NCI-H1092 treated with DMSO at 0.1 percent for 48 hours (cell line): ENCODE data around the gene PIWIL4.

Experiments
- DNase-seq: peaks from one replicate; lab custom pipeline; 2025; lab: John Stamatoyannopoulos, UW

PIWIL4 gene

DNA sequence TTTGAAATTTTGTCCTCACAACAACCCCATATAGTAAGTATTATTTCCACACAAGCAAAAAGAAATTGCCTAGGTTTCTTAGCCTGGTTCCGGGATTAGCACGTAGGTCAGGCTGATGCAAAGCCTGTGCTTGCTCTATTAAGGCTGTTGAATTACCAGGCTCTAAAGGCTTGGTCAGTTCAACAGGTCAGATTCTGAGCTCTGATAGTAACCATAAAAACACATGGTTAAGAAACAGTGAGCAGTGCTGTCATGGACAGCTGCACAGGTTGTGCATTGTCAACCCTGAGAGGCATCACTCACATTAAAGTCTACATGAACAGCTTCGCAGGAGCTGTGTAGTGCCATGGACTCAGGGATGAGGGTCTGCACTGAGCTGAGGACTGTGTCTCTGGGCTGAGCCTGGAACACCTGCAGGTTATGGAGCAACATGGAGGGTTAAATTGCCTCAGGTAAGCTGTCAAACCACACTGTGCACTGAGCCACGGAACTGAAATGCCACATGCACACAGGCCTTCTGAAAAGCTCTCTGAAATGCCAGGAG, 98.0 kb downstream of the PIWIL4 start:
- DNase-seq = no peak

DNA sequence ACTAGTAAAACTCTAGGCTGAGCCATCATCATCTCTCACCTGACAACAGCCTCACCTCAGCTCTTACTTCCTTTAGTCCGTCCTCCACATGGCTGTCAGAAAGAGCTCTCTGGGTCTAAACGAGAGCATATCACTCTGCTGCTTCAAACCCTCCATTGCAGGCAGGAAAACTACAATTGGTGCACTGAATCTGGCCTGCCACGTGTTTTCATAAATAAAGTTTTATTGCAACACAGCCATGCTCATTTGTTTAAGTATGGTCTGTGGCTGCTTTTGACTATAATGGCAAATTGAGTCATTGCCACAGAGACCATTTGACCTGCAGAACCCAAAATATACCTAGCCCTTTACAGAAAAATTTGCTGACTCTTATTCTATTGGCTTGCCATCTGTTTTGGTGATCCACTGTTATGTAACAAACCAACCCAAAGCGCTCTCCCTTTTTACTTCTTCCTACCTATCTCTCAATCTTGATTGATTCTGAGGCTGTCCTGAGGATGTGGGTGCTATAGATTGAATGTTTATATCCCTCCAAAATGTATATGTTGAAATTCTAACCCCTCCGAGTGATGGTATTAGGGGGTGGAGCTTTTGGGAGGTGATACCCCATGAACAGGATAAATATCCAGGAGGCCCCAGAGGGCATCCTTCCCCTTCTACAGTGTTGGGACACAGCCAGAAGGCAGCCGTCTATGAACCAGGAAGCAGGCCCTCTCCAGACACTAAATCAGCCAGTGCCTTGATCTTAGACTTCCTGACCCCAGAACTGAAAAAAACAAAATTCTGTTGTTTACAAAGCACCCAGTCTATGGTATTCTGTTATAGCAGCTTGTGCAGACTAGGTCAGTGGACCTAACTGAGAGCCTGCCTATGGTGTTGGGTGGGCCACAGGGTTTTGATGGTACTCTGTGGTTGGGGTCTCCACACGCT, 99.9 kb downstream of the PIWIL4 start:
- no peak for DNase-seq

DNA sequence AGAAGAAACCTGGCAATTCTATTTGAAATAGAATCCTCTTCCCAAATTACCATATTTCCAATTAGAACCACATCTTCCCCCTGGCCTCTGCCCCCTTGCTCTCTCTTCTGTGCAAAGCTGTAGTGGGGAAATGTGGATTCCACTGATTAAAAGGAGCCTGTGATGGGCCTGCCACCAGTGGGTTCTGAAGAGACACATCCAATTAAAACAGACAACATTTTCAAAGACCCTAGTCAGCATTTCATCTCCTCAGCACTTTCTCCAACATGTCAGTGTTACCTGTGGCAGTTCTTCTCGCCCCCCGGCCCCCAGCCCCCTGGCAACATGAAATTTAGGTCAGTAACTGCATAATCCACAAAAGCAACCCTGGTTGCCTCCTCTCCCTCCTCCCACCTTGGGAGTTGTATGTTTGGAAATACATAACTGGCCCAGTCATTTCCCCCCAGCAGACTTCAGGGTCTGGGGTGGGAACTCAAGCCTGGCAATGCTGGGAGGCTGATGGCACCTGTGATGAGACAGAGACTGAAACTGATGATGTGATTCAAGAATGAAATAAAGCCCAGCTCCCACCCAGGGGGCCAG, 101.1 kb downstream of the PIWIL4 start:
- no peak for DNase-seq

DNA sequence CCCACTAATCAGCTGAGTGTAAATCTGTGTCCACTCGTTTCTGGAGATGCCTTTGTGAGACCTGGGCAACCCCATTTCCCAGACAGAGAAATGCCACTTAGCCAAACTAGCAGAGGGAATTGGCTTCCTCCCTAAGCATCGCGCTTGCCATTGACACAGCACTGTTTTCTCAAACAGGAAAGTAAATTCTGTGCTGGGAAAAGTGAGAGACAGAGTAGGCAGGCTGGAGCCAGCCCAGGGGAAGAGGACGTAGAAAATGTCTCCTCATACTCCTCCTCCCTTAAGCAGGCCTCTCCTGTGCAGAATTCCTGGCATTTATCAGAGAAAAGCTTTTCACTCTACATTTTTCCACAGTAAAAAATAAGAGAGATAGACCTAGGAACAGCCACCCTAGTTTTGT, 101.9 kb downstream of the PIWIL4 start:
- no peak for DNase-seq
